Body of pancreas (tissue), 4 donors: ENCODE measurements around the gene GRAMD2A. TPM values are rescaled to one million over a fixed set of nuclear protein-coding genes. Genes with fewer than 3 reads are reported as not detected.

Experiments used
- ATAC-seq: fragments of 150-250 bp; one replicate; pipeline ENCODE4 v1.9.1; 2016
- DNase-seq, 4 donors: peaks; one replicate each; pipeline ENCODE4 v3.0.0-alpha.2; 2019
- H3K27ac ChIP-seq, 4 donors: fragments of 200-600 bp; sonication (generic); 1 replicate in 3 of 4; 2 replicates in 1 of 4; pipeline versions ENCODE4 v1.5.1 to v1.6.1; 2016 to 2019; ENCODE audit warnings: mild to moderate bottlenecking in 1 of 4, mixed read lengths in 1 of 4, moderate library complexity in 1 of 4
- H3K27me3 ChIP-seq, 2 donors: fragments of 200-600 bp; sonication (generic); one replicate each; pipeline ENCODE4 v1.6.0; 2016; ENCODE audit warnings: mild to moderate bottlenecking in 1 of 2
- H3K36me3 ChIP-seq, 2 donors: fragments of 200-600 bp; sonication (generic); replicated peaks in 1 of 2; 2 replicates each; pipeline ENCODE4 v1.5.1; 2016; ENCODE audit warnings: low read depth in 2 of 2; ENCODE audit not compliant: insufficient read depth in 1 of 2
- H3K4me1 ChIP-seq: fragments of 200-600 bp; sonication (generic); one replicate; pipeline ENCODE4 v1.6.0; 2016
- H3K4me3 ChIP-seq, 2 donors: fragments of 200-600 bp; sonication (generic); 1 replicate in 1 of 2; 2 replicates in 1 of 2; pipeline ENCODE4 v1.5.1; 2016 to 2019
- H3K9me3 ChIP-seq, 3 donors: fragments of 200-600 bp; sonication (generic); 1 replicate in 2 of 3; 2 replicates in 1 of 3; pipeline ENCODE4 v1.5.1; 2016
- POLR2A ChIP-seq, 3 donors: fragments of 450-650 bp; IDR thresholded peaks; one replicate each; pipeline ENCODE4 v1.6.1; 2016; ENCODE audit warnings: antibody characterized with exemption in 3 of 3, mild to moderate bottlenecking in 2 of 3
- WGBS, 2 donors: methylation state at CpG; one replicate each; pipeline ENCODE4 v1.1.5; 2017; 5-methylcytosine and 5-hydroxymethylcytosine counted together
- intact Hi-C: fragments of 100-400 bp; cut with DNase I; formaldehyde crosslinking; loops from one replicate; pipeline ENCODE4 v1.15.1; 2023
- total RNA-seq, 2 donors: library from RNA; depleted of rRNA; stranded (reverse); fragments of >200 nt; gene quantifications; one replicate each; pipeline ENCODE4 v1.1.0, GENCODE V29; 2016
- TF ChIP-seq, protein P1 (sequence below), 7 experiments: fragments of 450-650 bp in 4 of 7; fragments of 200-600 bp in 3 of 7; sonication (generic) in 3 of 7; IDR thresholded peaks; one replicate each; pipeline ENCODE4 v1.5.1; 2016 to 2019; ENCODE audit warnings: antibody characterized with exemption in 7 of 7

Gene GRAMD2A
- total RNA-seq, 2 donors from 2014 or later, result 0.26 TPM; not detected in 1

DNA sequence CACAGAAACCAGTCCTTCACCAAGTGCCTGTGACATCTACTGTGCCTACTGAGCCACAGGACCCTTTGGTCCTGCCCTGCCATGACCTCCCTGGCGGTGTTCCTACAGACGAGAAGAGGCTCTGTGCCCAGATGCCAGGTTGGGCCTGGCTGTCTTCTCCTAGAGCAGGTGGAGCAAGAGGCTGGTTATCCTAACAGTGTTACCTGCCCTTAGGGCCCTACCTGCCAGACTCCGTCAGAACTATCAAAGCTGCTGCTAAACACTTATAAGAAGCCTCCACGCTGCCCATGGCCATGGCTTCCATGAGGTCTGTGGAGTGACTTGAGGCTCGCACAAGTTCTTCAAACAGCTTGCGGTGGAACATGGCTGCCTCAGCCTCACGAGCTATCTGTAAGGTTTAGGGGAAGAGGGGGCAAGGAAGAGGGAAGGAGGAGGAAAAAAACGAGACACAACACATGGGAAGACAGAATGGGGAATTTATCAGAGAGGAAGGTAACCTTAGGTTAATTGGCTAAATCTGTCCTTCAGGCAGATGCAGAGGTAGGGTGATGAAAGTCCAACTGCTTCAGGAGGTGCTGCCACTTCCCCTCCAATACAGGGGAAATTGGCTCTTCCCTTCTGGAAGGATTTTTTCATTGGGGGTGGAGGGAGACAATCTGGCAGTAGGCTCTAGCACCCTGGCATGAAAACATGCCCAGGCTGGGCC, 5.4 kb upstream of the GRAMD2A start:
- Histone ChIP-seq H3K4me3 (no peak overlapping the region), H3K4me1 (no peaks in the 10 kb centered on the region), H3K9me3 (no peaks in the 10 kb centered on the region), H3K27ac (no peak overlapping the region), H3K36me3 (peaks cover 12 to 48% of the 10 kb centered on the region in 2 donors), H3K27me3 (no peaks in the 10 kb centered on the region)
- DNase-seq (no peak), ATAC-seq (no peak)
- TF ChIP-seq, protein P1, sequence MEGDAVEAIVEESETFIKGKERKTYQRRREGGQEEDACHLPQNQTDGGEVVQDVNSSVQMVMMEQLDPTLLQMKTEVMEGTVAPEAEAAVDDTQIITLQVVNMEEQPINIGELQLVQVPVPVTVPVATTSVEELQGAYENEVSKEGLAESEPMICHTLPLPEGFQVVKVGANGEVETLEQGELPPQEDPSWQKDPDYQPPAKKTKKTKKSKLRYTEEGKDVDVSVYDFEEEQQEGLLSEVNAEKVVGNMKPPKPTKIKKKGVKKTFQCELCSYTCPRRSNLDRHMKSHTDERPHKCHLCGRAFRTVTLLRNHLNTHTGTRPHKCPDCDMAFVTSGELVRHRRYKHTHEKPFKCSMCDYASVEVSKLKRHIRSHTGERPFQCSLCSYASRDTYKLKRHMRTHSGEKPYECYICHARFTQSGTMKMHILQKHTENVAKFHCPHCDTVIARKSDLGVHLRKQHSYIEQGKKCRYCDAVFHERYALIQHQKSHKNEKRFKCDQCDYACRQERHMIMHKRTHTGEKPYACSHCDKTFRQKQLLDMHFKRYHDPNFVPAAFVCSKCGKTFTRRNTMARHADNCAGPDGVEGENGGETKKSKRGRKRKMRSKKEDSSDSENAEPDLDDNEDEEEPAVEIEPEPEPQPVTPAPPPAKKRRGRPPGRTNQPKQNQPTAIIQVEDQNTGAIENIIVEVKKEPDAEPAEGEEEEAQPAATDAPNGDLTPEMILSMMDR (IDR thresholded peaks at IDR 0.05), result no peak
- TF ChIP-seq POLR2A (IDR thresholded peaks at IDR 0.05), result no peak
- 80 to 84% methylated on average over 7 of the region's 8 CpGs for WGBS, 2 donors
- intact Hi-C loops, result loop anchor here (5.0 kb wide), 1 partner anchor 79 kb away; no protein-coding TSS in a partner anchor

DNA sequence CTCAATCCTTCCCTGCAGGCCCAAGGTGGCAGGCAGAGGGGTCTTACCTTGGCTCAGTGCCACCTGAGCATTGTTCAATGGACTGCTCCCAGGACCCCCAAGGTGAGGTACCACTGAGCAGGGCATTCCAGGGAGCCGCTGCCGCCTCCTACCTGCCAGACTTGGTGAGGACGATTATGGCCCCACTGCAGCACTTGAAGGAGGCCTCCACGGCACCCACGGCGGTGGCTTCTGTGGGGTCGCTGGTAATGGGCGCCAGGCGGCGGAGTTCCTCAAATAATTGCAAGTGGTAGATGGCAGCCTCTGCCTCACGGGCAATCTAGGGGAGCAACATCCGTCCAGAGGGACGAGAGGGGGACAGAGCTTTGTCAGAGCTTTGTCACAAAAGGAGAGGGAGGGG, 4.7 kb upstream of the GRAMD2A start:
- Histone ChIP-seq H3K27me3 (peaks cover 0 to under 1% of the 10 kb centered on the region in 2 donors), H3K36me3 (peaks cover 12 to 42% of the 10 kb centered on the region in 2 donors), H3K4me1 (peaks cover 2% of the 10 kb centered on the region), H3K4me3 (no peak overlapping the region), H3K27ac (no peak overlapping the region), H3K9me3 (no peaks in the 10 kb centered on the region)
- TF ChIP-seq POLR2A (IDR thresholded peaks at IDR 0.05), result no peak
- TF ChIP-seq, protein P1 (IDR thresholded peaks at IDR 0.05), result no peak
- no peak for ATAC-seq
- 92 to 95% methylated on average over 13 of the region's 13 CpGs for WGBS, 2 donors
- no peak for DNase-seq
- intact Hi-C loops, result loop anchor here (5.0 kb wide), 1 partner anchor 80 kb away; no protein-coding TSS in a partner anchor

DNA sequence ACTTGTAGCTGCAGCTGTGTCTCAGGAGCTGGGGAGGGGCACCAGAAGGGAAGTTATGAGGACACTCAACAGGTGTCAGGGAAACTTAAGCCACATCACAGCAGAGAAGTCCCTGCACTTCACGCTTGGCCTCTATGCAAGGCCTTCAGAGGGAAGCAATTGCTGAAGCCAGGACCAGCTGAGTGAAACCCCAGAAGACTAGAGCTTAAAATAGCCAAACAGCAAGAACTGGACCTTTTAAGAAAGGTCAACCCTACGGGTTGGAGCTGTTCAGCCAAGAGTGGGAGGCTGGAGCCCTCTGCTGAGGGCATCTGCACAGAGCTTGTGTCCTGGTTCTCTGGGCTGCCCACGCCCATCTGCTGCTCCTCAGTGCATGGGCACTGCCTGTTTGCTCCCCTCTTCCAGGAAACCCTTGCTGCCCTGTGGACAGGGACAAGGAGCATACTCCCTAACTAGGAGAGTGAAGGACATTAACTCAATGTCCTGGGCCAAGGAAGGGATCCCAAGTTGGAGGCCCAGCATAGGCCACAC, 3.9 kb upstream of the GRAMD2A start:
- TF ChIP-seq, protein P1 (IDR thresholded peaks at IDR 0.05), result no peak
- TF ChIP-seq POLR2A (IDR thresholded peaks at IDR 0.05), result no peak
- WGBS, 2 donors, result 86 to 96% methylated on average over 3 of the region's 3 CpGs
- DNase-seq (no peak), ATAC-seq (no peak)
- Histone ChIP-seq H3K27me3 (peaks cover 0 to 6% of the 10 kb centered on the region in 2 donors), H3K27ac (no peak overlapping the region), H3K36me3 (peaks cover 7 to 34% of the 10 kb centered on the region in 2 donors), H3K4me1 (peaks cover 7% of the 10 kb centered on the region), H3K9me3 (no peaks in the 10 kb centered on the region), H3K4me3 (no peak overlapping the region)
- intact Hi-C loops, result loop anchor here (5.0 kb wide), 1 partner anchor 81 kb away; no protein-coding TSS in a partner anchor

DNA sequence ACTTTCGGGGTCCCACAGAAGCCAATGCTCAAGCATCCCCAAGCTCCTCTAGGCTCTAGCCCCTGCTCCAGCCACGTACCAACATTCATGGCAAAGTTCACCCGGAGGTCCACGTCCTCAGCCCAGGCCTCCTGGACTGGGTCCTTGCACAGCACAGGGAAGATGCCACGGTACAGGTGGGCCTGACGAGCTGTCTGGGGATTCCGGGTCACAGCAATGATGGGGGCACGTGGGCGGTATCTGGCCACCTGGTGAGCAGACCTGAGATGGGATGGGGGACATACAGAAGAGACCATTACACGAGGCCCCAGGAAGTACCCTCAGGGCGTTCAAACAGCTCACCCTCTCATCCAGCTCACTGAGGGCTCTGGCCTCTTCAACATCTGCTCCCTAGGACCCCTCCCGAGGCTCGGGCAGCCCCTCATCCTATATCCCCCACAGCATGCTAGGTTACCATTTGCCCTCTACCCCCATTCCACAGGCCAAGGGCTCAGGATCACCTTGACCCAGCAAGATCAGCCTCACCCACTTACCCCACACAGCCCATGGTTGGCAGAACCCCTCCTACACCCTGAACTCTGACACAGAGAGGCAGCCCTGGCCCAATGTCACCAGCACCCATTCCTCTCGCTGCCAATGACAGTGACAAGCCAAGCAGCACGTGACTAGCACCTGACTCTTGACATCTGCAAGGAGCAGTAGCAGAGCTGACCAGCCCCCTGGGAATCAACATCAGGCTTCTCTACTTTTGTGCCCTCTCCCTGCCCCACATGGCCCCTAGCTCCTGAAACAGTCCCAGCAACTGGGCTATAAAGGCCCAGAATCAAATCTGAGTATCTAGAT, 3.0 kb upstream of the GRAMD2A start:
- intact Hi-C loops, result loop anchor here (5.0 kb wide), 1 partner anchor 82 kb away; no protein-coding TSS in a partner anchor
- 83 to 87% methylated on average over 15 of the region's 15 CpGs for WGBS, 2 donors
- TF ChIP-seq, protein P1 (IDR thresholded peaks at IDR 0.05), result no peak
- TF ChIP-seq POLR2A (IDR thresholded peaks at IDR 0.05), result no peak
- peaks cover 0 to 26% of the 10 kb centered on the region in 2 donors for H3K36me3 ChIP-seq
- ATAC-seq, result no peak
- H3K9me3 ChIP-seq, result no peaks in the 10 kb centered on the region
- no peak overlapping the region for H3K27ac ChIP-seq
- peaks cover 0 to 6% of the 10 kb centered on the region in 2 donors for H3K27me3 ChIP-seq
- no peak for DNase-seq
- peaks cover 7% of the 10 kb centered on the region for H3K4me1 ChIP-seq
- H3K4me3 ChIP-seq, result no peak overlapping the region
